Stimulated activated CD4-positive, alpha-beta T cell treated with anti-CD3 and anti-CD28 coated beads, TNF-alpha, amount 100 ng/mL, for 24 hours (primary cell): ENCODE results near the gene RBMS1.

Experiments used
- DNase-seq, 3 experiments: peaks; one replicate each; pipeline ENCODE4 v3.0.0-alpha.2; 2020; ENCODE audit warnings: low read depth in 3 of 3

RBMS1 gene

DNA sequence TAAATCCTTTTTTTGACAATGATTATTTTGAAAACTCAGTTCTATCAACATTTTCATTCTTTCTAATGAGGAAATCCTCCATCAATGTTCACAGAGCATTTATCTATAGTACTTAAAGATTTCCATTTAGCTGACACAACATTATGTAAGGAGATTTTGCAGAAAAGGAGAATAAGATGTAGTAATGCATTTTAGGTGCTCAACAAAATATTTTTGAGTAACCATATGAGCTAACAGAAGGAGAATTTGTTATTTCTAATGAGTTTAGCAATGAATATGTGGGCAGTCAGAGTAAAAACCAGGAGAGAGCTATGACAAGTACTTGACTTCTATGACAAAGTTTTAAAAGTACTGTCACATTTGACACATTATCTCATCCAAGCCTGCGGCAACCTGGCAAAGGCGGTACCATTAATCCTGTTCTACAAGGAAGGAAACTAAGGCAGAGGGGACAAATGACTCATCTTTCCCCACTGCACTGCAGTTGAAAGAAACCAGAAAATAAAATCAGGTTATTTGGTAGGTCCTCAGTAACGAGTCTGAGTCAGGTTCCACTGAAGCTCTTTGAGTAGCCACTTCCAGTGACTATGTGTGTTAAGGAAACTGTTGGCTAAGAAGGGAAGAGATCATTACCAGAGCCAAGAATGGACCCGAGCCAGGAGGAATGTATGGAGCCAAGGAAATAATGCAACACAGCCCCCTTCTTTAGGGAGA is 159.4 kb downstream of the RBMS1 start:
- DNase-seq = no peak

DNA sequence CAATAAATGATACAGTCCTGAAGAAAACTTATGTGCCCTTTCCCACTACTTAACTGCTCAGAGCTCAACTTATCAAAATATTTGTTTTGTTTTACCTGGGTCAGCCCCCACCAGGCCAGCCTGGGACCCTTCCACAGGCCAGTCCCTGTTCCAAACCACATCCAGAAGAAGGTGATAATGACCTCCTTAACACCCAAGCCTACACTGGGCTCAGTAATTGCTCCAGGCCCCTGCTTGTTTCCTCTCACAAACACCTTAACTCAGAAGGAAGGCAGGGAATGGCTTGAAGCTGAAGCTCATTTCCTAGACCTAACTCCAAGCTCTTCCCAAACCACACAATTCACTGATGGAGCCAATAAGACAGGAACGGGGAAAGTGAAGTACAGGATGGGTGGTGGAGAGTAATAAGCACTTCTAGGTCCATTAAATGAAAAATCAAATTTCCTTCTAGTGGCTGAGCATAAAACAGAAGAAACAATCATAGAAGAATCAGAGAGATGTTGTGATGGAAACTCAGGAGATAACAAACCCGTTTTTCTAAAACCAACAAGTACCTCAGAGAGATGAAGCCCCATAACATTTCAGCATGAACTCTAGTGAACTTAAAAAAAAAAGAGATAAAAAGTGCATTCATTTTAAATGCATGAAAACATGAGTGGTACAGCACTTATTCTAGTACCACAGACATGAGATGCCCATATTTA is 160.1 kb downstream of the RBMS1 start:
- no peak for DNase-seq

DNA sequence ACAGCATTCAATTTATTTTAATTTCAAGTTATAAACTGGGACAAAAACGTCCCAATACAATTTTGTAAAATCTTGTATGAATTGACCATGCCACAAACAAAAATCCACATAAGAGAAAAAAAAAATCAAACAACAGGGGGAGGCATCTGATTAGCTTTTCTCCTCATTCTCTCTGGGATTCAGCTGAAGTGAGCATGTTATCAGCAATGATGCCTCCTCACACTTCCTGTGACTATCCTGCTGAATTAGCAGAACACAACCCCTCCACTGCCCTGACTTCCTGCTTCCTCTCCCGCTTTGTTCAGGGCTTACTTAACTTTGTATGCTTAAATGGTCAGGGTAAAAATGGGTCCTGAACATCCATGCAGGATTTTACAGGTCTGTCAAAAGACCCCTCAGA is 161.3 kb downstream of the RBMS1 start:
- no peak for DNase-seq

DNA sequence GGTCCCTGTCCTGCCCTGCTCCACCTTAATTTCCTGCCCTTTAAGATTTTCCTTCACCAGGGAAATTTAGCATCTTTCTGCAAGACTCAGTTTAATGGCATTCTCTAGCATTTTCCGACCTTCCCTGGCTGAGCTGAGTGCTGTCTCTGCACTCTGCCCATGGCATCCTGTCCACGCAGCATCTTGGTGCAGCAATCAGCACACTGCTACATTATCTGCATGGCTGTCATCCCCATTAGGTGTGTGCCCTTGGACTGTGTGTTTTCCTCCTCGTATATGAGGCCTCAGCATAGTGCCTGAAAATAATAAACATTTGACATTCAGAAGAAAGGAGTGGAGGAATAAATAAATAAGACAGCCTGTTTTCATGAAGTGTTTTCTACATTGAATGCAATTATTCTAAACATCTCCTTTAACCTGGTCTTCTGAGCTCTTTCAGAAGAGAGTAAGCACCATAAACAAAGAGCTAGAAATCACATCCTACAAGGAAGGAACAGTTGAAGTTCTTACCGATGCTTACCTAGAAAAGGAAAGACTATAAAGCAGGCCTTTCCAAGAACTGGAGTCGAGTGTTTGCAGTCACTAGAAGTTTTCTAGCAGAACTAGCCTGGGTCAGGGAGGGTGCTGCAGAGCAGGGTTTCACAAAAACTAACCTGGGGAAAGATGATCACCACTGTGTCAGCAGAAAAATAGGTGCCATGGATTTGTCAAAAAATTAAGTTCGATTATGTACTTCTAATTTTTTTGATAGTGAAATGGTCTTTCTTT is 162.2 kb downstream of the RBMS1 start:
- no peak for DNase-seq

DNA sequence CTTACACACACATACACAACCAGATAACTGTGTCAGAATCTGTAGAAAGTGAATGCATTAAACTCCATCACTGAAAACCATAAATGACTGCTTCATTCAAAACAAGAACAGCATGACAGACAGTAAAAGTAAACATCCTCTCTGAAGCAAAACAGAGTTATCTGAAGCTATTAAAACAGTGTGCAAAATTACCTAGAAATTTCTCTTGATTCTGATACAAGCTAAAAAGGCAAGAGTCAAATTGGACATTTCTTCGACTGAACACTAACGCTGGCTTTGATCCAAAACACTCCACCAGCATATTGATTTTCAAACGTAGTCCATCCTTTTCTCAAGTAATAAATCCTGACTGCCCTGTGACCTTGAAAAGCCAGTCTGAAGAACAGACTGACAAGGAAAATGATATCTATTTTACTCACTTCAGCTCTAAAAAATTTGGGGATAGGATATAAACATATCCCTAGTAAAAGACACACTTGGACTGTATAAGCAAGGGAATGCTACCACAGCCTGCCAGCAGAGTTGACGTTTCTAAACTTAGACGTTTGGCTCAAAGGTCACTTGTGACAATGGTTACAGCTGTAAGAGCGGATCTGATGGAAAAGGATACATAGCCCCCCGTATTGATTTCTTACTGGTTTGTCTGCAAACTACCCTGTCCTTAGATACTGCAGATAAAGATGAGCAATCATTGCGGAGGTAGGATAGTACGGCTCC is 164.6 kb downstream of the RBMS1 start:
- no peak for DNase-seq

DNA sequence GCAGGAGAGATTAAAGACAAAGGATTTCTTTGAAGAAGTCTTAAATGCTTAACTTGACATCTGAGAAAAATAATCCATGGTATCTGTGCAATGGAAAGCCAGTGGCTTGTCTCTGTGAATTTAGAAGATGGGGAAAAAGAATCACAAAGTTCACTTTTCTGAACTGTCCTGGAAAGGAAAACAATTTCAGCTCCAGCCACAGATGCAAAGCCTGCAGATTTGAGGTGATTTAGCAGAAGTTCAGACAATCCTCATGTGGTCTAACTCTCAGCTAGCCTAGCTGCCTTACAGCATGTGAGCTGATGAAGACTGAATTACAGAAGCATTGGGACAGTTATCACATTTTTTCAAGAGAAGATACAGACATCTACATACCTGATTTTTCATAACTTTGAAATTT is 166.8 kb downstream of the RBMS1 start:
- DNase-seq = no peak

DNA sequence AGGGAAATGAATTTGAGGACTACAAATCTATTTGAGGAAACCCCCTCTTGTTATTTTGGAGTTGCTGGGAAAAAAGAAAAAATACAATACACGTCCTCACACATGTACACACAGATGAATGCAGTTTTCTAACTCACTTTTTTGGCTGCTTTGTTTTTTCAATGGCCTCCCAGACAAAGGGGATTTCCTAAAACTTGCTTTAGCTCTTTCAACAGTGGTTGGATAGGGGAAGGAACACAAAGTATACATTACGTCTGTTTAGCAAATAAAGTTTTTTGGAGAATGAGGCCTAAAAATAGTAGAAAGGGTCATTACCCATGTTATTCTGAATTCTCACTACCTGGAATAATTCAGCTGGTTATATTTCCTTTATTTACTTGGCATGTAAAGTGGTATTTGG is 168.2 kb downstream of the RBMS1 start:
- DNase-seq = no peak

DNA sequence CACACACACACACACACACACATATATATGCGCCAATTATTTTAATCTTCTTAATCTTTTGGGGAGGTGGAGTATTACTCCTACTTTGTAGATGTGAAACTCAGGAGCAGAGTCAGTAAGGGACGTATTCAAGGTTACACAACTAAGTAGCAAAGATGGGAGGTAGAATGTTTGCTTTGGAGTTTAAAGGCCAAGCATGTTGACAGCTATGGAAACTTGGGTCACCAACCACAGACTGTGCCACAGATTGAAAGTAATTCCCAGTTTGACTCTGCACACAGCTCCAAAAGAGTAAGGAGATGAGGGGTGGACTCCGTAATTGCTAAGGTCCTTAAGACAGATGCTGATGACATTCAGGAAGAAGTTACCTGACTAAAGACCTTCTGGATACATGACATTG is 168.7 kb downstream of the RBMS1 start:
- no peak for DNase-seq

DNA sequence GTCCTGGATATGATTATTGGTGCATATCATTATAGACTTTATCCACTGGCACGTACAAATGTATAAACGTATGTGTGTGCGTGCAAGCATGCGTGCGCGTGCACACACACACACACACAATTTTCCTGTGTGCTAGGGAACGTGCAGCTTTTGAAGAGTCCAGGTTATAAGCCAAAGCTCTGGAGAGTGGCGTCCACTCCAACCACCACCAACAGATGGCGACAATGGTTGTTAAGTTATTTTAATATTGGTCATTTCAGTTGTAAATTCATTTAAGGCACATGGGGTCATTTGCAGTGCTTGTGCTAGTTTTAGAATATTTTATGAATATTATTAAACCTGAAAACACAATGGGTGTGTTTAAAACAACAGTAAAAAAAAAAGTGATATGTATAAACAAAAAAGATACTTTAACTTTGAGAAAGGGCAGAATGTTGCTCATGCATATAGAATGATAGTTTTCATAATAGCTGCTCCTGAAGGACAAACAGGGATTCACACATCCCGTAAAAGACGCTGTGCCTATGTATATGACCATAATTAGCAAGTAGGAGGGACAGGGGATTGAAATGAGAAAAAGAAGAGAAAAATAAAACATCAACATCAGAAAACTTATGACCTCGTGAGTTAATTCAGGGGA is 169.3 kb downstream of the RBMS1 start:
- peak in 1 of 3 experiments; percentile 25 for DNase-seq

DNA sequence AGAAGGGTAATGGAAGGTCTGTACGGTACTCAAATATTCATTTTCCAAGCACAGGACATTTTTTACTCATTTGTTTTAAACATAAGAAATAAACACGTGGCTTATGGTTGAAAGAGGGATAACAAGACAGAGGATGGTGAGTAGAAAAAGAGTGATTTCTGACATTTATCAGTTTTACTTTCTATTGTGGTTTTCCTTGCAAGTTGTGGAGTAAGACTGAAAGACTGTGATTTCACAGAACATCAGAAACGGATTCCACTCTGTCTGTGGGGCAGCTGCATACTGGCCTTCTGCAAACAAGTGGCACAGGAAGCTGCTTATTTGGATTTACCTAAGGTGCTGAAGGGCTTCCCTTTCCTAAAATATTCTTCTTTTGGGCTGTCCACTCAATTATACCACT is 171.3 kb downstream of the RBMS1 start:
- no peak for DNase-seq

DNA sequence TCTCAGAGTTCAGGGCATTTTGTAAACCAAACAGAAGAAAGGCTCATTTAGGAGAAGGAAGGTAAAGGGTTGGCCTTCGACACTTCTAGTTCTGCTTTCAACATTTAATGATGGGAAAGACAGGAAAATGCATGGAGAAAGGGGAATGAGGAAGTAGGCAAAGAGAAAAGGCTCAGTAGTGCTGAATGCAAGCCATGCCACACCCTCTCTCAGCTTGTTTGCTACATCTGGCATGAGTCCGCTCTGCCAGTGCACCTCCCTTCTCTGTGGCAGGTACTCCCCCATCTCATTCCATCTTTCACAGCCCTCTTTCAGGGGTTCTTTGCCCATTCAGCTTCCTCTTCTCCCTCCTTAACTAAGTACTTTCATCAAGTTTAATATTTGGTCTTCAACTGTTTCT is 172.6 kb downstream of the RBMS1 start:
- no peak for DNase-seq

DNA sequence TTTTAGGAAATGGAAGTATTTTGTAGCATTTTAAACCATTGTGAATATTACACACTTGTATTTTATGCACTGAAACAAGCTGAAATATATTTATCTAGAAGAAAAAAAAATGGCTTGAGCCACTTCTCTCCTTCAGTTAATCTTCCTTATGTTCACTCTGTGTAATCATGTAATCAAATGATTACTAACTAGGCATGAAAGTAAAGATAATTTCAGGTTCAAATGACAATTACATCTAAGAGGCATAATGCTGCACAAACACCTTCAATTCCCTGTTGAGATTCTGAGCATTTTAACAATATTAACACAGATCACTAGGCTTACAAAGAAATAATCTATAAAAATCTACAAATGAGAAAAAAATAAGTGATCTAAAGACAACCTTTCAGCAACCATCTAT is 173.9 kb downstream of the RBMS1 start:
- no peak for DNase-seq

DNA sequence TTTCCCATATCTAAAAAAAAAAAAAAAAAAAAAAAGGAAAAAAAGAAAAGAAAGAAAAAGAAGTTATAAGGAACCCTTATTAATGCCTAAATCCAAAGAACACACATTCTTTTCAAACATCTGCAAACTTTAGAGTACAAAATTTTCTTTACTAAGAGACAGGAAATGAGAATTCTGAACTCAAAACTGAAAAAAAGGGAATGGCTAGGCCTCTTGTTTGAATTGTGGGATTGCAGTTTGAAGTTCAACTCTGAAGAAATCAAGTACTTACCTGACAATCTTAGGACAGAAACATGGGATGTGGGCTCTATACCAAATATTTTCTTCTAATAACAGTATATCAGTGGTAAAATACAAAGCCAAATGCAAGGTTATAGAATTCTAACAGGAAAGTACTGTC is 175.4 kb downstream of the RBMS1 start:
- no peak for DNase-seq

DNA sequence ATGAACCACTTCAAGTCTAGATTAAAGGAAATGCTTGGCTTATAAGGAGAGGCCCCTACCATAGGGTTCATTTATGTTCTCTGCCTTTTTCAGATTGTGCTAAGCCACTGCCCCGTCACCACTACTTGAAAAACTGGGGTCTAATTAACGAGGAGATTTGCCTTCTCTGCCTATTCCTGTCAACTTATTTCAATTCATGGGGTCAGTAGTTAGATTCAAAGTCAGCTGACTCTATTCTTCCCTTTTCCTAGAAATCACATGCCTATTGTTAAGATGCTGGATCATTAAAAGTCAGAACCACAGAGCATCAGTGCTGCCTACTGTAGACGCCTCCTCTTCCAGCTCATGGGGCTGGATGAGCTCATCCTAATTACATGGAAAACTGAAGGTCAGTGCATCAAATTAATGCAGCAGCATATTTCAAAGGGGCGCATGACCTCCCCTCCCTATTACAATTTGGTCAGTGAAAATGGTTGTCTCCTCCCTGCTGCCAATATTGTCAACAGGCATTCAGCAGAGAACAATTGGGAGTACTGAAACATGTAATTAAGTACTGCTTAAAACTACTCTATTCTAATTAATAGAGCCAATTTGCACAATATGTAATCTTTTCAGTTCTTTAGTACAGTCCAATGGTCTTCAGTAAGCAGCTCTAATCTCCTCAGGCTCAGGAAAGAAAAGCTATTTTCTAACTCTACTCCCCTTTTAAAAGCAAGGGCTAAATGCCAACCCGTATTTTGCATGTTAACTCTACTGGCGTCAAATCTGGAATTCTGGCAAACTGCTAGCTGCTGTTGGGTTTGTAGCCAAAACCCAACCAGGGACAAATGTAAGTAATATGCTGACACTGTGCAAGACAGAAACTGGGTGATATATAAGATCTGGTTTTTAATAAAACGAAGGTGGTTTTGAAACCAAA is 176.2 kb downstream of the RBMS1 start:
- DNase-seq = no peak

DNA sequence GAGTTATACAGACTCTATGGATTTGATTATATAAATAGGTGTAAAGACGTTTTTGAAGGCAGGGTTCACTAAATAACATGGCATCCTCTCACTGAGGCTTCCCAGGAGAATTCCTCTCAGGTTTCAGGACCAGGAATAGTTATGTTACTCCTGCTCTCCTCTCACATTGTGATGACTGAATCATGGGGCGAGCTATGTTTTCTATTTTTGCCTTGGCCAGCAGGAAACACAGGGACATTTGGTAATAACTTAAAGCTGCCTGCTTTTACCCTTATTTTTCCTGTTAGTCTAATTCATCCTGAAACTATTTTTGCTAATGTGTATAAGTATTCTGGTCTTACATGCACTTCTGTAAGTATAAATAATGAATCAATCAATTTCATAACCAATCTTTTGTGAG is 178.3 kb downstream of the RBMS1 start:
- no peak for DNase-seq

DNA sequence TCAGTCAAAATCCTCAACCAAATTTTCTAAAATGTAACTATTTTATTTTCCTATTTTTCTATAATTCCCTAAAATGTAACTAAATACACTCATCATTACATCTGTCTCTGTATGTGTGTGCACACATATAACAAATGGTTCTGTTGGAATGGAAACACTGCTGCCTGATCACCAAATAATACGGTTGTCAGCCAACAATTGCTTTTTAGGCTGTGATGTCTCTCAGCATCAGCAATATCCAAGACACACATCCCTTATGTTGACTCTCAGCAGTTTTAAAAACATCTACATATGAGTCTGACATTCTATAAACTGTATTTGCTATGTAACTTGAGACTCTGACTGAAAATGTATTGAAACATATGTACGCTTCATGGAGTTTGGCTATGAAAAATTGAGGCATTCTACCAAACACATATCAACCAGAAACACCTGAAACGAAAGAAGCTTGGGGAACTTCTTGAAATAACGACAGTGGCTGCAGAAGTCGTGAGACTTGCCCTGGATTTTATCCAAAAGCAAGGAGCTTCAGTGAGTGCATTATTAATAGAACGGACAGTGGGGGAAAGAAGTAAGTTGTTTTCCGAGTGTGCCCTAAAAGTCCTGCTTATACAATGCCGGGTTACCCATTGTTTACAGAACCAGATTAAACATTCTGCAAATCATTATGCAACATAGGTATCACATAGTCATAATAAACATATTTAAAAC is 183.3 kb downstream of the RBMS1 start:
- DNase-seq = no peak

DNA sequence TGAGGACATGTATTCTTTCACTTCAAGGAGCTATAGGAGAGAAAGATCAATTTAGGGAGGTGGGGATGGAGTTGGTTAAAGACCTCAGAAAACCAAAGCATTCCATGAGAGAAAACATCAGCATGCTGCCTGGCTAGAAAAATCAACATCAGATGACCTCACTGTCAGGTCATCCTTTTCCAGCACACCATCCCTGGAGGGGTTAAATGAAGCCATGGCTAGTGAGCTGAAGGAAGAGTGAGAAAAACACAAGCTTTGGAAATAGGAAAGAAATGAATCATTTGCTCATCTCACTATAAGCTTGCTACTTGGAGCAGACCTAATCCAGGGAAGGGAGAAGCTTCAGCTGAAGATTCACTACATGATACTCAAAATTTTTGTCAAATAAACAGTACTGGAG is 184.0 kb downstream of the RBMS1 start:
- no peak for DNase-seq

DNA sequence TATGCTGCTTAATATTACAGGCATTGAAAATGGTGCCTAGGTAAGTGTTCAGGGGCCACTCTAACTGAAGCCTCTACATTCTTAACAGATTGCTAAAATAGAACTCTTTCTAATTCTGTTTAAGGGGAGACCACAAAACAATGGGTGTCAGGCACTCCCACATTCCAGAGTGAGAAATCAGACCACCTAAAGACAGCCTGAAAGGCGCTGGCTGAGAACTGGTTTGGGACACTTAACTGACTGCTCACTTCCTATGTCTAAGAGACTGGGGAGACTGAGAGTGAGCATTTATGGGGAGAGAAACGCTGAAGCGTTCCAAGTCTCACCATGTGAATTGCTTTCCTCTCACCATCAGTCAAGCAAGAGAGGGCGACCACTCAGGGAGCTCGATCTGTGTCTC is 184.7 kb downstream of the RBMS1 start:
- DNase-seq = no peak

DNA sequence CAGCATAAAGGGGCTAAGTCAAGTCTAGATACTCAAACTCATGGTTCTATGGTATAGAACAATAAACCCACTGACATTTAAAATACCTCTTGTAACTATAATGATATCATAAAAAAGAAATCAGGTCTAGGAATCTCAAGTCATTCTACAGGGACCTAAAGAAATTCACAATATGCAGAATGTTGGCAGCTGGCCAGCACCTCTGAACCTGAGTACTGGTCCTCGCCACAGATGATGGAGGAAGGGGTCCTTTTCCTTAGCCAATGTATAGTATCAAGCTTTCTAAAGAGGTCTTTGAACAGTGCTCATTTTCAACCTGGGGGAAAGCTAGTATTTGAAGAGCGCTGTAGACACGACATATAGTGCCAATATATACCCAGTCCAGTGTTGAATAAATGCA is 185.1 kb downstream of the RBMS1 start:
- no peak for DNase-seq

DNA sequence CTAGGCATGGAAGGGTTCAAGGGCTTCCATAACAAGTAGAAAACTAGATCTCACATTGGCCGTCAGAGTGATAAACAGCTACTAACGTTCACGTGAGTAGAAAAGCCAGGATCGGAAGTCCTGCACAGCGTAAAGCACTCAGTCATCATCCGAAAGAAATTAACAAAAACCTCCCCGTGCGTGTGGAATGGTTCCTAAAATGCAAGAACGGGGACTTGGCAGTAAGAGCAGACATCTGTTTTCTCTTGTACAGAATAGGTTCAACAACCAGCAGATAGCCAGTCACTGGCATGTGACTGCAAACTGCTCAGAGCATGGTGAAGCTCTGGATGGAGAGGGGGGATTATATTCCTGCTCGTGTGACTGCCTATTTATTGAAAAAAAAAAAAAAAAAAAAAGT is 186.6 kb downstream of the RBMS1 start:
- DNase-seq = no peak
